T-helper 17 cell (primary cell): ENCODE data around the gene NEBL. TPM values are rescaled to one million over a fixed set of nuclear protein-coding genes. Genes with fewer than 3 reads are reported as not detected.

Experiments
- ATAC-seq: fragments of 150-1000 bp; cut with Tn5 transposase; 2 replicates; pipeline ENCODE4 v1.10.0; 2021; ENCODE audit warnings: mild to moderate bottlenecking, moderate library complexity
- DNase-seq, 3 donors: peaks; one replicate each; pipeline versions ENCODE4 v3.0.0 to v3.0.0-alpha.2; 2020 to 2021
- H3K9me3 ChIP-seq: one replicate; pipeline ENCODE4 v1.7.0; 2013; ENCODE audit warnings: low read length, mild to moderate bottlenecking; ENCODE audit not compliant: control insufficient read depth, poor library complexity, severe bottlenecking
- H3K27ac Mint-ChIP-seq: one replicate; pipeline ENCODE4 v1.8.0; 2022; ENCODE audit warnings: mild to moderate bottlenecking, moderate library complexity, mixed read lengths
- H3K27me3 Mint-ChIP-seq: one replicate; pipeline ENCODE4 v1.8.0; 2022; ENCODE audit warnings: mixed read lengths
- H3K36me3 Mint-ChIP-seq: one replicate; pipeline ENCODE4 v1.8.0; 2022; ENCODE audit warnings: low read depth, mixed read lengths
- H3K4me1 Mint-ChIP-seq: one replicate; pipeline ENCODE4 v1.8.0; 2022; ENCODE audit warnings: mild to moderate bottlenecking, mixed read lengths
- H3K4me3 Mint-ChIP-seq: one replicate; pipeline ENCODE4 v1.8.0; 2022; ENCODE audit warnings: mild to moderate bottlenecking, moderate library complexity, mixed read lengths
- total RNA-seq, 4 donors: library from RNA in 2 of 4; stranded (reverse) in 2 of 4; gene quantifications; one replicate each; pipeline ENCODE4 v1.2.3 and lab custom pipeline; 2022 to 2026

The NEBL gene
- total RNA-seq, 2 donors from 2014 or later: not detected

- Mint-ChIP-seq H3K36me3 (no peaks in the 10 kb centered on the region), H3K4me3 (no peak overlapping the region), H3K27ac (no peak overlapping the region), H3K4me1 (no peaks in the 10 kb centered on the region), H3K27me3 (no peaks in the 10 kb centered on the region)
- no peaks in the 10 kb centered on the region for H3K9me3 ChIP-seq
- DNase-seq (no peak), ATAC-seq (no peak)
These were observed 120.6 kb downstream of the NEBL start for GRCh38 chr10:20776384-20777118.

- Mint-ChIP-seq H3K4me3 (no peak overlapping the region), H3K27ac (no peak overlapping the region), H3K4me1 (no peaks in the 10 kb centered on the region), H3K36me3 (no peaks in the 10 kb centered on the region), H3K27me3 (no peaks in the 10 kb centered on the region)
- DNase-seq: no peak
- no peaks in the 10 kb centered on the region for H3K9me3 ChIP-seq
- no peak for ATAC-seq
These were observed 126.1 kb downstream of the NEBL start for GRCh38 chr10:20771051-20771450.

- ATAC-seq: no peak
- no peaks in the 10 kb centered on the region for H3K36me3 Mint-ChIP-seq
- no peak for DNase-seq
- no peak overlapping the region for H3K4me3 Mint-ChIP-seq
- H3K4me1 Mint-ChIP-seq: no peaks in the 10 kb centered on the region
- H3K9me3 ChIP-seq: no peaks in the 10 kb centered on the region
- H3K27ac Mint-ChIP-seq: no peak overlapping the region
- H3K27me3 Mint-ChIP-seq: no peaks in the 10 kb centered on the region
These were observed 127.6 kb downstream of the NEBL start for GRCh38 chr10:20769481-20769880.

GRCh38 chr10:20768843-20769242, 128.3 kb downstream of the NEBL start:
- DNase-seq (no peak), ATAC-seq (no peak)
- Mint-ChIP-seq H3K27ac (no peak overlapping the region), H3K36me3 (no peaks in the 10 kb centered on the region), H3K27me3 (no peaks in the 10 kb centered on the region), H3K4me3 (no peak overlapping the region), H3K4me1 (no peaks in the 10 kb centered on the region)
- no peaks in the 10 kb centered on the region for H3K9me3 ChIP-seq

GRCh38 chr10:20767028-20767427, 130.1 kb downstream of the NEBL start:
- Mint-ChIP-seq H3K36me3 (no peaks in the 10 kb centered on the region), H3K4me3 (no peak overlapping the region), H3K27me3 (no peaks in the 10 kb centered on the region), H3K27ac (no peak overlapping the region), H3K4me1 (no peaks in the 10 kb centered on the region)
- DNase-seq (no peak), ATAC-seq (no peak)
- no peaks in the 10 kb centered on the region for H3K9me3 ChIP-seq

GRCh38 chr10:20765066-20765465, 132.0 kb downstream of the NEBL start:
- no peak for ATAC-seq

GRCh38 chr10:20760460-20760859, 136.7 kb downstream of the NEBL start:
- Mint-ChIP-seq H3K4me1 (no peaks in the 10 kb centered on the region), H3K4me3 (no peak overlapping the region), H3K27me3 (no peaks in the 10 kb centered on the region), H3K36me3 (no peaks in the 10 kb centered on the region), H3K27ac (no peak overlapping the region)
- ATAC-seq (no peak), DNase-seq (no peak)
- H3K9me3 ChIP-seq: no peaks in the 10 kb centered on the region

More at GRCh38 chr10:20765066-20765465, 132.0 kb downstream of the NEBL start:
- no peak overlapping the region for H3K27ac Mint-ChIP-seq
- H3K9me3 ChIP-seq: no peaks in the 10 kb centered on the region
- no peaks in the 10 kb centered on the region for H3K36me3 Mint-ChIP-seq
- no peak for DNase-seq
- no peak overlapping the region for H3K4me3 Mint-ChIP-seq
- H3K4me1 Mint-ChIP-seq: no peaks in the 10 kb centered on the region
- H3K27me3 Mint-ChIP-seq: no peaks in the 10 kb centered on the region

- Mint-ChIP-seq H3K36me3 (no peaks in the 10 kb centered on the region), H3K4me1 (no peaks in the 10 kb centered on the region), H3K4me3 (no peak overlapping the region), H3K27me3 (no peaks in the 10 kb centered on the region), H3K27ac (no peak overlapping the region)
- DNase-seq (no peak), ATAC-seq (no peak)
- H3K9me3 ChIP-seq: peaks cover 2% of the 10 kb centered on the region
These were observed 148.6 kb downstream of the NEBL start for GRCh38 chr10:20748551-20748950.

GRCh38 chr10:20747782-20748181, 149.3 kb downstream of the NEBL start:
- H3K9me3 ChIP-seq: peaks cover 2% of the 10 kb centered on the region
- DNase-seq: no peak
- Mint-ChIP-seq H3K27me3 (no peaks in the 10 kb centered on the region), H3K4me1 (no peaks in the 10 kb centered on the region), H3K4me3 (no peak overlapping the region), H3K36me3 (no peaks in the 10 kb centered on the region), H3K27ac (no peak overlapping the region)
- ATAC-seq: no peak

GRCh38 chr10:20746856-20747255, 150.3 kb downstream of the NEBL start:
- Mint-ChIP-seq H3K4me3 (no peak overlapping the region), H3K4me1 (no peaks in the 10 kb centered on the region), H3K36me3 (no peaks in the 10 kb centered on the region), H3K27ac (no peak overlapping the region), H3K27me3 (no peaks in the 10 kb centered on the region)
- H3K9me3 ChIP-seq: peaks cover 2% of the 10 kb centered on the region
- ATAC-seq (no peak), DNase-seq (no peak)

- DNase-seq: no peak
- Mint-ChIP-seq H3K4me1 (no peaks in the 10 kb centered on the region), H3K27me3 (no peaks in the 10 kb centered on the region), H3K4me3 (no peak overlapping the region), H3K27ac (no peak overlapping the region), H3K36me3 (no peaks in the 10 kb centered on the region)
- ATAC-seq: no peak
- H3K9me3 ChIP-seq: peaks cover 2% of the 10 kb centered on the region
These were observed 151.3 kb downstream of the NEBL start for GRCh38 chr10:20745556-20746375.

- ATAC-seq (no peak), DNase-seq (no peak)
- H3K27ac Mint-ChIP-seq: no peak overlapping the region
- no peak overlapping the region for H3K4me3 Mint-ChIP-seq
- no peaks in the 10 kb centered on the region for H3K27me3 Mint-ChIP-seq
- H3K36me3 Mint-ChIP-seq: no peaks in the 10 kb centered on the region
- H3K9me3 ChIP-seq: peaks cover 2% of the 10 kb centered on the region
- no peaks in the 10 kb centered on the region for H3K4me1 Mint-ChIP-seq
These were observed 152.3 kb downstream of the NEBL start for GRCh38 chr10:20744821-20745220.

GRCh38 chr10:20743942-20744341, 153.2 kb downstream of the NEBL start:
- no peaks in the 10 kb centered on the region for H3K36me3 Mint-ChIP-seq
- no peaks in the 10 kb centered on the region for H3K27me3 Mint-ChIP-seq
- no peak for ATAC-seq
- no peak for DNase-seq
- peaks cover 2% of the 10 kb centered on the region for H3K9me3 ChIP-seq
- H3K4me3 Mint-ChIP-seq: no peak overlapping the region
- H3K4me1 Mint-ChIP-seq: no peaks in the 10 kb centered on the region
- H3K27ac Mint-ChIP-seq: no peak overlapping the region
